Epidermal melanocyte (primary cell): ENCODE data around the gene BFSP1.

Experiments used
- DNase-seq: peaks from one replicate; pipeline ENCODE4 v3.0.0; 2011; ENCODE audit warnings: low spot score; ENCODE audit not compliant: insufficient read length

BFSP1 gene

GRCh38 chr20:17523326-17523725 is 7.9 kb downstream of the BFSP1 start:
- DNase-seq = no peak

DNA sequence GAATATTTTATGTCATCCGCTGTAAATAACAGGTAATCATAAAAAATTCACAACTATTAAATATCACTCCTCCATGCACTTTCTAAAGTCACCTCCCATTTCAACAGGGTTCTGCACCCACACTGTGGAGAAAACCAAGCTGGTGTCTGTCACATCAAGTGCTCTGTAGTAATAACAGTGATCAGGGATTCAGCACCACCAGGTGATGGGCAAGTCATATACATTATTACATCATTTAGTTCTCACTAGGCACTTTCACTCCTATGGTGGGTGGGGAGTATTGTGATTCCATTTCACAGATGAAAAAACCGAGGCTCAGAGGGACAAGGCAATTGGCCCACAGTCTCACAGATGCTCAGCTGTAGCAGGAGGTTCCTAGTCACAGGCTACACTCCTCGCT is 8.7 kb downstream of the BFSP1 start:
- no peak for DNase-seq

DNA sequence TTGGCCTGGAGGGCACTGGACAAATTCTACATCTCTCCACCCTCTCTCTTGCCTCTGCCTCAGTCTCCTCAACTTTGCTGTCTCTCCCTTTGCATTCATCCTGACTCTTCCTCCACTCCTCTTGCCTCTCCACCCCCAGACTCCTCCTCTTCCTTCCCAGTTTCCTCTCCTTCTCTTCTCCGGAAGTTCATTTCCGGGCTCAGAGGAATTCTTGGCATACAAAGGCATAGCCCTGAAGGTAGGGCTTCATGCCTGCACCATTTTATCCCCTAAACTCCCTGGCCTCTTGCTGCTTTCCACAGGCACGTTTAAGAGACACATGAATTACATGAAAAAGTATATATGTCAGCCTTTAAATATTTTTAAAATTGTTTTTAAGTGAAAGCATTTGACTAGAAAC is 10.6 kb downstream of the BFSP1 start:
- DNase-seq = no peak

GRCh38 chr20:17519606-17520285 is 11.4 kb downstream of the BFSP1 start:
- DNase-seq = no peak

- DNase-seq = no peak
Measured at GRCh38 chr20:17518339-17519052, 12.7 kb downstream of the BFSP1 start.

DNA sequence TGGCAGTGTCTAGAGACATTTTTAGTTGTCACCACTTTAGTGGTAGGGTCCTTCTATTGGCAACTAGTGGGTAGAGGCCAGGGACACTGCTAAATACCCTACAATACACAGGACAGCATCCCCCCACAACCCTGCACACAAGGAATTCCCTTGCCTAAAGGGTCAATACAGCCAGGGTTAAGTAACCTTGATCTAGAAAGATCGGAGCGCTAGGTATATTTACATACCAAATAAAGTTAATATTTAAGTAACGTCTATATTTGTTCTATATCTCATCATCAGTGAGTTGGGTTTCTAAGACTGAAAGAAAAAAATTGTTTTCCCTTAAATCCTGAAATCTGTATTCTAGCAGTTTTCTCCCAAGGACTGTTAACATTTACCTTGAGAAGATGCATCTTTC is 16.1 kb downstream of the BFSP1 start:
- no peak for DNase-seq

GRCh38 chr20:17513939-17514338 is 17.2 kb downstream of the BFSP1 start:
- DNase-seq = no peak

DNA sequence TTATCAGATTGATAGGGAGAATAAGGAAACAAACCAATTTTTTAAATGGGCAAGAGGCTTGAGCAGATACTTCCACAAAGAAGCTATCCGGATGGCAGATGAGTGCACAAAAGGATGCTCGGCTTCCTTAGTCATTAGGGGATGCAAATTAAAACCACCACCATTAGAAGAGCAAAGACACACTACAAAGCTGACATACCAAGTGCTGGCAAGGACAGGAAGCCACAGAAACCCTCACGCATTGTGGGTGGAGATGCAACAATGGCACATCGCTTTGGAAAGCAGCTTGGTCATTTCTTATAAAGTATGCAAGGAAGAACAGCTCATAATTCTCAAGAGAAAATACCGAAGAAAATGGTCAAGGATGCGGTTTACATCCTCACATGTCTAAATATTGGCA is 19.8 kb downstream of the BFSP1 start:
- DNase-seq = no peak

- no peak for DNase-seq
Measured at GRCh38 chr20:17510548-17510947, 20.6 kb downstream of the BFSP1 start.

DNA sequence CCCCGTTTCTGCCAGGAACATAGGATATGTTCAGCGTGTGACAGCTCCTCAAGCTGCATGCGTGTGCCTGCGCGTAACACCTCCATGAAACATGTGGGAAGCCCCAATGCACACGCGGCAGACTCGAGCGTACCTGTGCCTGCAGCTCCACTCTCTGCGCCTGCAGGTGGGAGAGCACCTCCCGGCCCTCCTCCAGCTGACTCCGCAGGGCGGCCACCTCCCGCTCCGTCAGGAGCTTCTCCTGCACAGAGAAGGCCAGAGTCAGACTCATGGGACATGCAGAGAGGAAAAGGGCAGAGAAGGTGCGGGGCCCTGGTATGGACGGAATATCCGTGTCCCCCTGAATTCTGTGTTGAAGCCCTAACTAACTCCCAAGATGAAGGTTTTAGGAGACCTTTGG is 22.4 kb downstream of the BFSP1 start:
- no peak for DNase-seq

DNA sequence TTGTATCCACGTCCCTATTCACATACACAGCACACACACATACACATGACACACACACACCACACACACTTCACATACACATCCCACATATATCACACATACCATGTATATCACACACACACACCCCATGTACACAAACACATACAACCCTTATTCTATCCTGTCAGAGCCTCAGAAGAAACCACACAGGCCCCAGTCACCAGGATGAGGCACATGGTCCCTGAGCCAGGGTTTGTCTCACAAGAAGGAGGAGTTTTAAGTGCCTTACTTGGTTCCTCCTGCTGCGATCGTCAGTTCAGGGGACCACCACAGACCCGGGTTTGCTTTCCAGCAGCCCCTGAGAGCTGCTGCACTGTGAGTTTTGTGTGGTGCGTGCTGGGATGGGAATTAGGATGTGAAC is 23.6 kb downstream of the BFSP1 start:
- no peak for DNase-seq

GRCh38 chr20:17507032-17507431 is 24.1 kb downstream of the BFSP1 start:
- DNase-seq = no peak

- no peak for DNase-seq
Measured at GRCh38 chr20:17505636-17506517, 25.3 kb downstream of the BFSP1 start.

DNA sequence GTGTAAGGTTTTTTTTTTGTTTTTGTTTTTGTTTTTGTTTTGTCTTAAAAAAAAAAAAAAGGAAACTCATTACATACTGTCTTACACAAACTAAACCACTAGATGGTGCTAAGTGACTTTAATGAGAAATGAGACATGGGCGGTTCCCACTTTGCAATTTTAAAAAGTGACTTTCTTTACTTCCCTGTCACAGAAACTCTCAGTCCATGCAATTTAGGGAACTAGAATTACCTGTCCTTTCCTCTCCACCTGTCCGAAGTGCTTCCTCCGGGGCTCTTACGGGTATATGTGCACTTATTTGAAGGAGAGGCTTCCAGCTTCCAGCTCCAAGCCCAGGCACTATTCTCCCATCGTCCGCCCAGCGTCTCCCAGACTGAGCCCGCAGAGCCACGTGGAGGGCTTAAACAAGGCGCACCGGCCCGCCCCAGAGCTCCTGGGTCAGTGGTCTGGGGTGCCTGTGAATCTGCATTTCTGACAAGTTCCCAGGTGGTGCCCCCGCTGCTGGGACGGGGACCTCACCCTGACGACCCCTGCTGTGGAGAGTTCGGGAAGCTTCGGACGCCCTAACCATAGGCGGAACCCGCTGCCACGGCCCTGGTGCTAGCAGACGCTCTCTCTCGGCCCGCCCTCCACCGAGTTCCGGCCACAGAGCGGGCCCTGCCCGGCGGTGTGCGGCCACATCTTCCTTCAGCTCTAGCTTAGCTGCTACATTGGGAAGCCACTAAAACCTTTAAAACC is 26.1 kb downstream of the BFSP1 start:
- DNase-seq = no peak

DNA sequence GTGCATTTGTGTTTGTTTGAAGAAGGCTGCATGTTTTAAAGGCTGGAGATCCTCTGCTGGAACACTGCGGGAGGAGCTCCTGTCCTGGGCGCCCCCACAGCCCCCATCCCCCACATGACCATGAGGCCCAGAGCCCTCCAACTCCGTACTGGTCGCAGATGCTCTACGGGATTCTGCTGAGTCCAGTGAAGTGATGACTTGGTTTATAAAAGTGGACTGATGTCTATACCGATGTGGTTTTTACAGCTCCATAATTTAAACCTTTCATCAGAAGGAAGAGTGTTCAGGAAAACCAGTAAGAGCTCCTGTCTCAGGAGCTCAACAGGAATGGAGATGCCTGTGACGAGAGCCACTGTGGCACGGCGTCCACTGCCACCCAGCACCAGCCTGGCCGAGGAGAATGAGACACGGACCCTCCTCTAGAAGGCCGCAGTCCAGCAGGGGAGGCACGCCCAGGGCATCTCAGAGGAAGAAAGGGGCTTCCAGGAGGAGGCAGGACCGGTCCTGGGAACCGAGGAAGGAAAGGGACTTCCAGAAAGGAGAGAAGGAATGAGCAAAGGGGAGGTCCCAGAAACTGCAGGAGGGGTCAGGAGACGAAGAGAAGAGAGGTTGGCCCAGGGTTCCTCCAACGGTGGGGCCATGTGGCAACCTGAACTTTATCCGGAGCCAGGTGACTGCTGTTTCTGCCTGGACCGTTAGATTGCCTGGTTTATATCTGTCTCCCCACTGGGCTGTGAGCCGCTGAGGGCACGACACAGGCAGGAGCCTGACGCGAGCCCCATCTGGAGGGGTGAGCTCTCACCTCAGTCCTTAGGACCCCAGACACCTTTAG is 26.9 kb downstream of the BFSP1 start:
- DNase-seq = no peak

DNA sequence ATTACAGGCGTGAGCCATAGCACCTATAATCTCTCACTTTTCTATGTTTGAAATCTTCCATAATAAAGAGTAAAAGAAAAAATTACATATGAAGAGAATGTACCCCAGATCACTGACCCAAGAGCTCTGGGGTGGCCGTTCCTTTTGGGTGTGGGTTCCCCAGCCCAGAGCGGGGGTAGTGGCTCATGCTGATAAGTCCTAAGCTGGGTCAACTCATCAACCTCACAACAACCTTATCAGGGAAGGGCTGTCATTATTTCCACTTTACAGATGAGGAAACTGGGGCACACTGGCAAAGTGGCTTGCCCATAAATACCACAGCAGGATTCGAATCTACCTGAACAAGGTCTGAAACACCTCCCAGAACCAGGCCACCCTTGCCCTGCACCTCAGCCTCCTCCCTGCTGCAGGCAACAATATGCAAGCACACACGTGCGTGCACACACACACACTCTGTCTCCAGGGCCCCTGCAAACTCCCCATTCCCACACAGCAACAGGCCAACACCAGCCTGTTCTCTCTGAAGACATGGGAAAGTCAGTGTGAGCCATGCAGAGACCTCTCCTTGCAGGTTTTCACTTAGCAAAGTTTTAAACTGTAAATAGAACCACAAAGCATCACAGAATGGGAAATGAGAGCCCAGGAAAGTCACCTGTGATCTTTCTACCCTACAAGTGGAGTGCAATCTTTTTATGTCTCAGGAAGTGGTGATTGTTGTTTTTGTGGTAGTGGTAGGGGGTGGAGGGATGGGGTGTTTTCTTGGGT is 27.7 kb downstream of the BFSP1 start:
- DNase-seq = no peak

DNA sequence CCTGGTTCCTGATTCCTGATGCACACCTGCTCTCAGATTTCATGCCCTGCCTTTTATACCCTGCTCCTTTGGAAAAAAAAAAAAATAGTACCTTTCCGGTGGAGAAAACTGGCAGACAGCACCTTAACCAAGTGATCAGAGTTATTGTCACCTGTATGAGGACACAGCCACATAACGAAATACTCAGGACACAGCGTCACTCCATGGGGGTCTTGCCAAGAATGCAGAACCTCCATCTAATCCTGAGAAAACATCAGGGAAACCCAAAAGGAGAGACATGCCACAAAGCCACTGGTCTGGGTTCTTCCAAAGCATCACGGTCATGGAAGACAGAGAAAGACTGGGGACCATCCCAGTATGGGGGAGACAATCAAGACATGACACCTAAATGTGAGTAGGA is 29.1 kb downstream of the BFSP1 start:
- no peak for DNase-seq

DNA sequence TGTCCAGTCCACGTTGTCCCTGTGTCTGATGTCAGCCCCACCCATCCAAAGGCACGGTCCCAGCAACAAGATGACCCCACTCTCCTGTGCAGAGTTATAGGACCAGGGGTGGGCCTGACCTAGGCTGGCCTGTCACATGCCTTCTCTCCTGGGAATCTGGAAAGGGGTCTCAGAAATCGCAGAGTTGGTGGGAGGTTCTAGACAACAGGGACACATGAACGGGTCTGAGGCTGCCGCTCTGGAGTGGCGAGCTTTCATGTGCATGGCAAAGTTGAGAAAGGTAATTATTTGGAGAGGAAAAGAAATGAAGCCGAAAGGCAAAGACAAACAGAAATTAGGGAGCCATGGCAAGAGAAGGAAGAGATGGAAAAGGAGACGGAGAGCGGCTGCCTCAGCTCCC is 29.5 kb downstream of the BFSP1 start:
- no peak for DNase-seq

- DNase-seq = no peak
Measured at GRCh38 chr20:17500826-17501225, 30.4 kb downstream of the BFSP1 start.

- no peak for DNase-seq
Measured at GRCh38 chr20:17500271-17500670, 30.9 kb downstream of the BFSP1 start.
